CD4-positive, alpha-beta T cell treated with Interleukin-6 at 100 ng/mL for 8 hours (primary cell): ENCODE measurements around the gene SLC6A12.

ENCODE experiments used
- DNase-seq: peaks from one replicate; pipeline ENCODE4 v3.0.0-alpha.2; 2020; ENCODE audit warnings: mixed read lengths, low spot score

SLC6A12 gene

DNA sequence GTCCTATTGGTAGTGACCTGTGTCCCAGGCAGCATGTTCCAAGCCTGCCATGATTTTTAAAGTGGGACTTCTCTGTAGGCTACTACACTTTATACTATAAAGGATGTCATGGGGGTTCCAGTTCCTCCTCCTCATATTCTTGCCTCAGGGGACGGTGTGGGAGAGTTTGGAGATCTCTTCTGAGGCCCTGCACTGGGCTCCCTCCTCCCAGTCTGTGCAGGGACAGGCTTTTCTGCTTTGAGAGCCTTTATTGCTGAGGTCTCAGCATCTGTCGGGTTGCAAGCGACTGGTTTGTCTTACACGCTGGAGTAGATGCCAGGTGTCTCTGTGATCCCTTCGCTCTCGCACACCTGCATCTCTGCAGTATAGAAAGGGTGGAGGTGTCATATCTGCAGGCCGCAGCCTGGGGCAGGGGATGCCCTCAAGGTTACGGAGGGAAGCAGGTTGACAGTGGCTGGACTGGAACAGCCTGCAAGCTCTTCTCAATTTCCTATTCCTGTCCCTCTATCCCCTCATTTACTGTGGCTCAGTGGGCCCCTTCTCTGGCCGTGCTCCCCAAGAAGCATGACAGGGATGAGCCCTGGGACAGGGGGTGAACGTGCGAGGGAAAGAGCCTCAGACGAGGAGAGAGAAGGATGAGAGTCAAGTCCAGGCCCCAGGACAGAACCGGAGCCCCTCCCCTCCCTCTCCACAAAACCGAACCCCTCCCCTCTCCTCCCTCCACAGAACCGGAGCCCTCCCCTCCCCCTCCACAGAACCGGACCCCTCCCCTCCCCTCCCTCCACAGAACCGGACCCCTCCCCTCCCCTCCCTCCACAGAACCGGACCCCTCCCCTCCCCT is 51.3 kb downstream of the SLC6A12 start:
- no peak for DNase-seq

DNA sequence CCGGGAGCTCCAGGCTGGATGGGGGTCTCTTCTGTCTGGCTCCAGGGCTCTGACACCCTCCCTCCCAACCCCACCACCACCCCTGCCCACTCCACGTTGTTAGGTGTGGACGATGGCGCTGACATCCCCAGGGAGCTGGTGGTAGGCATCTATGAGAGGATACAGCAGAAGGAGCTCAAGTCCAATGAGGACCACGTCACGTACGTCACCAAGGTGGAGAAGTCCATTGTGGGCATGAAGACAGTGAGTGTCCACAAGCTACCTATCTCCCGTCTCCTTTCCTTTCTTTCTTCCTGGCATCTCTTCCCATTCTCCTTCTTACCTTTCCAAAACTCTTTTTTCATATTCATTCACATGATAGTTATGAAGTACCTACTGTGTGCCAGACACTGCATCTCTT is 52.1 kb downstream of the SLC6A12 start:
- DNase-seq = no peak

DNA sequence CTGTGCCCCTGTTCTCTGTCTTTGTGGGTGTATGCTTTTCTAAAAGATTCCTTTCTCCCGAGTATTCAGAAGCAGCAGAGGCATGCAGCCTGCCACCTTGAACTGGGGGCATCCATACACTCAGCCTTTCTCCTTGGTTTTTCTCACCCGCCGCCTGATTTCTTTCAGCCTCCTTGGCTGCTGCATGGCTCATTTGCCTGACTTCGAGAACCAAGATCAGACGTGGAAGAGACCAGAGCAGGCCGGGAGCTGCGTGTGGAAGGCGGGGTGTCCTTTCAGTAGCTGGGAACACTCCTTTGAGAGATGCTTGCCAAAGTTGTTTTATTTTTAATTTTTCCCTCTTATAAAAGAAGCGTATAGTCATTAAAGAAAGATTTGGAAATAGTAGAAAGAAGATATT is 53.1 kb downstream of the SLC6A12 start:
- DNase-seq = no peak

- DNase-seq = no peak
Measured at GRCh38 chr12:159156-159782, 54.7 kb downstream of the SLC6A12 start.

DNA sequence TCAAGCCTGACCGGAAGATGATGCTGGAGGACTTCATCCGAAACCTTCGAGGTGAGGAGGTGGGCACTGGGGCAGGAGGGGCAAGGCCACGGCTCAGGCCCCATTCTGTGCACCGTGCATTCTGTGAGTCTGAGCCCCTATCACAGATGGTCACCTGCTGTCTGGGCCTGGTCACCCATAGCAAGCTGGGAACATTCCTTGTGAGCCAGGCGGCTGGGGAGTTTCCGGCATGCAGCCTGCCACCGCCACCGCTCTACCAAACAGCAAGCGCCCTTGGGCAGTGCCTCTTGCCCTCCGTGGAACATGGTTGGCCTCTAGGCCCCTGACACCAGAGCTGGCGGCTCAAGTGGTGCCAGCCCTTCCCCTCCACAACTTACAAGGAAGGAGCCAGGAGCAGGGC is 56.3 kb downstream of the SLC6A12 start:
- no peak for DNase-seq

DNA sequence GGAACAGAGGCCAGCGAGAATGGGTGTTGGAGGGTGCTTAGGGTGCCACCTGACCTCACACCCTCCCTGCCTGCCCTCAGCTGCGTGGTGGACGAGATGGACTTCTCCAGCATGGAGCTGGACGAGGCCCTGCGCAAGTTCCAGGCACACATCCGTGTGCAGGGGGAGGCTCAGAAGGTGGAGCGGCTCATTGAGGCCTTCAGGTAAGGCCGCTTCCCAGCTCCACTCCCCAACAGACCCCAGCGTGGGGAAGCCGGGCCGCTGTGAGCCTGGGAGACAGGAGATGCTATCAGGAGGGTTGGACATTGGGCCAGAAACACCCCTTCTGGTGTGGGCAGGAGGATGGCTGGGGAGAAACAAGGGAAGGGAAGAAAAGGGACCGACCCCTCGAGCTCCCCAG is 57.0 kb downstream of the SLC6A12 start:
- no peak for DNase-seq

DNA sequence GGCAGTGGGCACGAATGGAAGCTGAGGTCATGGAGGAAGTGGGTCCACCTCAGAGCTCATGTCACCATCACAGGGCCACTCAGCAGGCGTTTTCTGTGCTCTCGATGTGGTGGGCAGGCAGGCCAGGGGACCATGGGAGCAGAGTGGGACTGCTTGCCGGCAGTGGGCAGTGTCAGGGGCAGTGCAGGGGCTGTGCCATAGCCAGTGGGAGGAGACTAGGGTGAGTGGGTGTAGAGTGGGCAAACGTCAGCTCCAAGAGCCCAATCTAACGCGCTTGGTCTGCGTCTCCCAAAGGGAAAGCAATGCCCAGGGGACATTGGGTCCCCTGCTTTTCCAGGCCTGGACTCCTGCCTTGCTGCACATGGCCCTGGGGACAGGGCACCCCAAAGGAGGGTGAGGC is 58.3 kb downstream of the SLC6A12 start:
- DNase-seq = no peak

- no peak for DNase-seq
Measured at GRCh38 chr12:155006-155405, 59.0 kb downstream of the SLC6A12 start.

GRCh38 chr12:154058-154457 is 59.9 kb downstream of the SLC6A12 start:
- DNase-seq = no peak

DNA sequence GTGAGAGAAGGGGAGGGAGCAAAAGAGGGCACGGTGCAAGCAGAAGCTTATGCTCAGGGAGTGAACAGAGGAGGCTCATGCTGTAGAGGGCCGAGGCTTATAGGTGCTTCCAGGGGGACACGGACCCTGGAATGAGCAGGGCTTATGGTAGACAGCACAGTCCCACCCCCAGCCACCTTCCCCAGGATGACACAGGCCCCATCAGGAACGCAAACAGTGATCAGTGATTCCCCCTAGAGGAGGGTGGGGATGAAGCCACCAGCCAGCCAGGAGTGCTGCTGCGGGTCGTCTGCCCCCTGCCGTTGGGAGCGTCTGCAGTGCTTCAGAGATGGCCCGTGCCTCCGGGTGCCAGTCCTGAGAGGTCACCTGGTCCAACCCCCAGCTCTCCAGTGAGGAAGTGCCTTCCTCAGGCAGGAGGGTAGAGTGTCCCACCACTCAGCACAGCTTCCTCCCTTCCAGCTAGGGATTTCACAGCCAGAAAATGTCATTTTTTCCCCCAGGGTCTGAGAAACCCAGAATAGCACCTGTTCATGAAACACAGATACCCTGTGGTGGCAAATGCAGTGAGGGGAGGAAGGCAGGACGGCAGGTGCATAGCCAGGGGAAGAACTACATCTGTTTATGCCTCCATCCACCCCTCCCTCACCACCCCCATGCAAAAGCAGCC is 60.7 kb downstream of the SLC6A12 start:
- DNase-seq = peak; percentile 25

GRCh38 chr12:152440-152839 is 61.5 kb downstream of the SLC6A12 start:
- no peak for DNase-seq

GRCh38 chr12:151579-151978 is 62.4 kb downstream of the SLC6A12 start:
- DNase-seq = no peak

DNA sequence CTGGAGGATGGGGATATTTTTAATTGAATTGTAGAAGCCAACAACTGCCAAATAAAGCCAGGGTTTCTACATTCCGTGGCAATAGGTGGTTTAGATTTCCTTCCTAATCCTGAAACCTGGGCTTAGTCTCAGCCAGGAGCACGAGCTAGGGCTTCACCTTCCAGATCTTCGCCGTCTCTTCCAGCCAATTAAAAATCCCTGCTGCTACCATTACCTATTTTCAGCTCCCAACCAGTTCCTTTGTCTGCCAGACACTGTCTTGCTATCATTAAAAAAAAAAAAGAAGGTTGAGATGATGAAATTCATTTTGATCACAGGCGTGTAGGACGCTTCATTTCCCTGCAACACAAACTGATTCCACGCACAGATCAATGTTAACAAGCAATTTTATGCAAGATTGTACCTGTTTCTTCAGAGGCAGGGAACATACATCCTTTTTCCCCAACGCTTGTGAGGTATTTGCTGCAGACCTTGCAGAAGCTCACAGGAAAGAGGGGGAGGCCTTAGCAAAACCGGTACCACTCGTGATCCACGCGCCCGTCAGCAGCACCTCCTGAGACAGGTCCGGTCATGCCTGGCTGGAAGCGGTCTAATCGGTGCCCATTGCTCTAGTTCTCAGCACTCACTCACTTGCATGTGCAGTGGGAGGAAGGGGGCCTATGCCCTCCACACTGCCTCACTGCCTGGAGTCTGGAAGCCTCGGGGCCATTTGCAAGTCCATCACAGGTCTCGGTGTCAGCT is 65.1 kb downstream of the SLC6A12 start:
- DNase-seq = no peak

- no peak for DNase-seq
Measured at GRCh38 chr12:147242-147641, 66.7 kb downstream of the SLC6A12 start.

- no peak for DNase-seq
Measured at GRCh38 chr12:145369-145960, 68.5 kb downstream of the SLC6A12 start.

- no peak for DNase-seq
Measured at GRCh38 chr12:144650-145284, 69.2 kb downstream of the SLC6A12 start.

DNA sequence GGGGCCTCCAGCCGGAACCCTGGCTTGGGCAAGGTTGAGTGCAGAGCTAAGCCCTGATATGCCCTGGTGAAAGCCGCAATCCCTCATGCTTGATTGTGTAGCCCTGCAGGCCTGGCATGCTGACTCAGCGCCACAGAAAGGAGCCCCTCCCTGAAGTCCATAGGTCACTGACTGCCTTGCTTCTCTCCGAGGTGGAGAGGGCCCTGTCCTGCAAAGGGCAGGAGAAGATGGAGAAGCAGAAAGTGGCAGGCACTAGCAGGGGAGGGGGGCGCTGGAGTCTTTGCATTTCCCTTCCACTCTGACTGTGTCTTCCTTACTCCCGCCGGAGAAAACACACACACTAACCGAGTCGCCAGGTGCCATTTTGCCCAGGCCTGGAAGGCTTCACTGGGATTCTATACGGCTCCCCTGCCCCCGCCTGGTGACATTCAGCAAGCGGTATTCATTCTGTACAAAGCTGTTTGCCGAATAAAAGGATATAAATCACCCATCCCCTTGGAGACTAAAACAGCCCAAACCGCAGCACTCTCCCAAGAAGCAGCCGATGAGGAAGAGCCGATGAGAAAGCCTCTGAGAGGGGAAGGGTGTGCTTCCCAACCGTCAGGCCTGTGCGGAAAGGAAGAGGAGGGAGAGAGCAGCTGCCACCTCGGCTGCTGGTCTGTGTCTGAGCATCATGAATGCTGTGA is 69.8 kb downstream of the SLC6A12 start:
- no peak for DNase-seq

- no peak for DNase-seq
Measured at GRCh38 chr12:140162-140561, 73.8 kb downstream of the SLC6A12 start.
